Activated naive CD4-positive, alpha-beta T cell treated with anti-CD3 and anti-CD28 coated beads for 36 hours (primary cell): ENCODE measurements around the gene CYGB. TPM values are rescaled to one million over a fixed set of nuclear protein-coding genes. Genes with fewer than 3 reads are reported as not detected.
"Not testable (repeated sequence)": the region's sequence is repeated elsewhere in the genome, so short reads cannot be mapped to it uniquely, and the experiment has no call there.

Source experiments
- CTCF ChIA-PET: fragments of 350-600 bp; sonication (Branson Sonifier 250); formaldehyde crosslinking; loops from one replicate; lab custom pipeline; 2021; ENCODE audit warnings: antibody characterized with exemption; lab: Charles Lee
- DNase-seq: peaks from one replicate; pipeline ENCODE4 v3.0.0-alpha.2; 2020
- H3K27ac Mint-ChIP-seq: one replicate; pipeline ENCODE4 v1.8.0; 2021; ENCODE audit warnings: mild to moderate bottlenecking, mixed read lengths
- H3K27me3 Mint-ChIP-seq: one replicate; pipeline ENCODE4 v1.8.0; 2021; ENCODE audit warnings: low read depth, mixed read lengths
- H3K36me3 Mint-ChIP-seq: one replicate; pipeline ENCODE4 v1.8.0; 2021; ENCODE audit warnings: low read depth, mixed read lengths
- H3K4me1 Mint-ChIP-seq: one replicate; pipeline ENCODE4 v1.8.0; 2021; ENCODE audit warnings: low read depth, mixed read lengths
- H3K4me3 Mint-ChIP-seq: one replicate; pipeline ENCODE4 v1.8.0; 2021; ENCODE audit warnings: mild to moderate bottlenecking, moderate library complexity, mixed read lengths
- H3K9me3 Mint-ChIP-seq: one replicate; pipeline ENCODE4 v1.8.0; 2021; ENCODE audit warnings: mixed read lengths
- intact Hi-C: fragments of 100-400 bp; cut with micrococcal nuclease; formaldehyde crosslinking; loops from one replicate; pipeline ENCODE4 v1.15.1; 2023
- total RNA-seq, 2 experiments: library from RNA; stranded (reverse); gene quantifications; one replicate each; pipeline ENCODE4 v1.2.3, GENCODE V29; 2021

Gene CYGB
- total RNA-seq, 2 experiments from 2014 or later = not detected

GRCh38 chr17:76540381-76541300 lies 3.1 kb upstream of the CYGB start:
- no peak overlapping the region for H3K4me3 Mint-ChIP-seq
- H3K27ac Mint-ChIP-seq = no peak overlapping the region
- H3K27me3 Mint-ChIP-seq = peaks cover 29% of the 10 kb centered on the region
- no peaks in the 10 kb centered on the region for H3K9me3 Mint-ChIP-seq
- no peaks in the 10 kb centered on the region for H3K36me3 Mint-ChIP-seq
- no peaks in the 10 kb centered on the region for H3K4me1 Mint-ChIP-seq
- peak; percentile 53 for DNase-seq
- intact Hi-C loops = no loop called here
- CTCF ChIA-PET = interaction anchor here (0.6 to 1.4 kb wide), 3 partner anchors 12 to 19 kb away, joined by 3 to 9 read pairs (median 5); no protein-coding TSS in a partner anchor

- no peaks in the 10 kb centered on the region for H3K36me3 Mint-ChIP-seq
- intact Hi-C loops = no loop called here
- no peak within 1 kb of the TSS for H3K27ac Mint-ChIP-seq
- peaks cover 29% of the 10 kb centered on the region for H3K27me3 Mint-ChIP-seq
- DNase-seq = no peak
- CTCF ChIA-PET = interaction anchor here (0.6 to 1.4 kb wide), 3 partner anchors 11 to 18 kb away, joined by 3 to 9 read pairs (median 5); no protein-coding TSS in a partner anchor
- H3K4me1 Mint-ChIP-seq = no peaks in the 10 kb centered on the region
- H3K4me3 Mint-ChIP-seq = no peak within 1 kb of the TSS
- H3K9me3 Mint-ChIP-seq = no peaks in the 10 kb centered on the region
Observed at GRCh38 chr17:76539631-76540271, 2.2 kb upstream of the CYGB start, which contains the start of gene PRCD. Gene PRCD (plus strand): TSS chr17:76540044. CDS start chr17:76540142, 98 bp downstream.

- no peak overlapping the region for H3K27ac Mint-ChIP-seq
- H3K4me1 Mint-ChIP-seq = no peaks in the 10 kb centered on the region
- H3K27me3 Mint-ChIP-seq = peaks cover 27% of the 10 kb centered on the region
- no peak overlapping the region for H3K4me3 Mint-ChIP-seq
- H3K36me3 Mint-ChIP-seq = no peaks in the 10 kb centered on the region
- no peak for DNase-seq
- CTCF ChIA-PET = no interaction called here
- intact Hi-C loops = no loop called here
- H3K9me3 Mint-ChIP-seq = no peaks in the 10 kb centered on the region
Observed at GRCh38 chr17:76538941-76539570, 1.5 kb upstream of the CYGB start.

DNA sequence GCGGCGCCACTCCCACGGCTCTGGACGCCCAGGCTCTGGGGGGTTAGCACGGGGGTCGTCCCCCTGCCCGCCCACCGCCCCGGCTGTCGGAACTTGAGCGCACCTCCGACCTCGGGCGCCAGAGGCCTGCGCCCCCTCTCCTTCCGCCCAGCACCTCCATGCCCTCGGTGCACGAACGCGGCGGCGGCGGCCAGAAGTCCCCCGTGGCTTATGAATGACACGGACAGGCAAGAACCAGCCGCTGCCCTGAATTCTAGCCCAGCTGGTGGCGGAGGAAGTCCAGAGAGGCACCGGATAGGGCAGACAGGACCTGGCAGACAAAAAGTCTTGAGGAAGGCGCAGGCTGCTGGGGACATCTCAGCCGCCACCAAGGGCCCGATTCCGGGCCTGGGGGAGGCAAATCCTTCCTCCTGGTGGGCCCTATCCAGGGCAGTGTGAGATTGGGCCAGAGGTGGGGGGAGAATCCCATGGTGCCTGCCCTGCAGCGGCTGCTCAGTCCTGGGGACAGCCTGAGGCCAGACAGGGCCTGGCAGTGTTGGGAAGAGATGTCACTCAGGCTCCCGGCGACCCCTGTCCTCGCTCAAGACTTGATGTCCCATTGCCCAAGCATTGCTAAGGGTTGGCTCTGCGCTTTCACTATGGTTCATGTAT lies 897 bp upstream of the CYGB start:
- CTCF ChIA-PET = no interaction called here
- Mint-ChIP-seq H3K27me3 (peaks cover 22% of the 10 kb centered on the region), H3K9me3 (no peaks in the 10 kb centered on the region), H3K36me3 (no peaks in the 10 kb centered on the region), H3K27ac (no peak overlapping the region), H3K4me1 (no peaks in the 10 kb centered on the region), H3K4me3 (no peak overlapping the region)
- intact Hi-C loops = no loop called here
- no peak for DNase-seq

GRCh38 chr17:76537288-76537577 lies 276 bp downstream of the CYGB start:
- intact Hi-C loops = no loop called here
- no peak for DNase-seq
- no peaks in the 10 kb centered on the region for H3K36me3 Mint-ChIP-seq
- no peaks in the 10 kb centered on the region for H3K4me1 Mint-ChIP-seq
- H3K9me3 Mint-ChIP-seq = no peaks in the 10 kb centered on the region
- H3K4me3 Mint-ChIP-seq = no peak overlapping the region
- CTCF ChIA-PET = no interaction called here
- peaks cover 18% of the 10 kb centered on the region for H3K27me3 Mint-ChIP-seq
- H3K27ac Mint-ChIP-seq = no peak overlapping the region

- H3K27me3 Mint-ChIP-seq = peaks cover 18% of the 10 kb centered on the region
- H3K9me3 Mint-ChIP-seq = no peaks in the 10 kb centered on the region
- intact Hi-C loops = no loop called here
- no peak overlapping the region for H3K4me3 Mint-ChIP-seq
- H3K4me1 Mint-ChIP-seq = no peaks in the 10 kb centered on the region
- no peak overlapping the region for H3K27ac Mint-ChIP-seq
- no peaks in the 10 kb centered on the region for H3K36me3 Mint-ChIP-seq
- DNase-seq = no peak
- CTCF ChIA-PET = interaction anchor here (0.9 to 1.0 kb wide), 2 partner anchors 14 to 22 kb away, joined by 3 to 4 read pairs; no protein-coding TSS in a partner anchor
Observed at GRCh38 chr17:76536511-76537287, 810 bp downstream of the CYGB start.

- Mint-ChIP-seq H3K9me3 (no peaks in the 10 kb centered on the region), H3K4me1 (no peaks in the 10 kb centered on the region), H3K27ac (no peak overlapping the region), H3K27me3 (peaks cover 15% of the 10 kb centered on the region), H3K36me3 (no peaks in the 10 kb centered on the region), H3K4me3 (no peak overlapping the region)
- intact Hi-C loops = no loop called here
- CTCF ChIA-PET = interaction anchor here (0.9 to 1.0 kb wide), 2 partner anchors 13 to 22 kb away, joined by 3 to 4 read pairs; no protein-coding TSS in a partner anchor
- DNase-seq = no peak
Observed at GRCh38 chr17:76535788-76536510, 1.6 kb downstream of the CYGB start.

DNA sequence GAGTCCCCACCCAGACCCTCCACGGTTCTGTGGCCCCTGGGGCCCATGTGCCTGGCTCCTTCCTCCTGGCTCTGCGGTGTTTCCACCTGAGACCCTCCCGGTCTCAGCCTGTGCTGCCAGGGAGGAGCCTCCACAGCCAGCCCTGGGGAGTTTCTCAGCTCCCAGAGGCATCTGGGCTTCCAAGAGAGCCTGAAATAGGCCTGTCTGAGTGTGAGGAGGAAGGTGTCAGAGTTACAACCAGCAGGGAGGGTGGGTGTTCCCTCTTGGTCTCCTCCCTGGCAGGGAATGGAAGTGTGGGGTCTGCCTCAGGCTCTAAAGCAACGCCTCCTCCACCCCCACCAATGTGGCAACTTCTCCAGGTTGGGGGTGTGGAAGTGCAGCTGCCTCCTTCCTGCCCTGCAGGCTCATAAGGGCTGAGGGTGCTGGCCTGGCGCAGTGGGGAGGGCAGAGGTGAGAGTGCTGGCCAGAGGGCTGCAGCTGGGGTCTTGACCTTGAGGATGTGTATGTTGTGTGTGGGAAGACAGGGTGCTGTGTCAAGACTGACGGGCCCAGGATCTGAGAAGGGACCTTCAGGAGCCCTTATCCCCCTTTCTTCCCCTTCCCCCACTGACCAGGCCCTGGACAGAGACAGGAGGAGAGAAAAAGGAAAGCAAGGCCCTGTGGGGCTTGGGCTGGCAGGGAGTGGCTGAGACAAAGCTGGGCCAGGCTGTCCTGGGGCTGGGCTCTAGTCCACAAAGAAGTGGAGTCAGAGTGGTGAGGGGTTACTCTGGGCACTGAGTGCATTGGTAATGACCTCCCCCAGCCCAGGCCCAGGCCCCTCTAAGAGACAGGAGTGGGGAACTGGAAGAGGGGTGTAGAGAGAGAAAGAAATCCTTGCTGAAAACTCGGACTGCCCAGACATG lies 2.4 kb downstream of the CYGB start:
- H3K4me3 Mint-ChIP-seq = no peak overlapping the region
- no peaks in the 10 kb centered on the region for H3K9me3 Mint-ChIP-seq
- intact Hi-C loops = no loop called here
- DNase-seq = no peak
- no peaks in the 10 kb centered on the region for H3K36me3 Mint-ChIP-seq
- peaks cover 3% of the 10 kb centered on the region for H3K4me1 Mint-ChIP-seq
- CTCF ChIA-PET = no interaction called here
- peaks cover 14% of the 10 kb centered on the region for H3K27me3 Mint-ChIP-seq
- H3K27ac Mint-ChIP-seq = no peak overlapping the region

GRCh38 chr17:76533640-76534359 lies 3.7 kb downstream of the CYGB start:
- H3K4me1 Mint-ChIP-seq, H3K4me3 Mint-ChIP-seq, H3K27me3 Mint-ChIP-seq, H3K9me3 Mint-ChIP-seq, intact Hi-C loops, DNase-seq, H3K27ac Mint-ChIP-seq, H3K36me3 Mint-ChIP-seq: not testable (repeated sequence)
- CTCF ChIA-PET = interaction anchor here (0.7 to 1.9 kb wide), 3 partner anchors 10 to 91 kb away, joined by 3 to 8 read pairs (median 4); no protein-coding TSS in a partner anchor
